ENCODE results near the gene LMO7. TPM values are rescaled to one million over a fixed set of nuclear protein-coding genes. Genes with fewer than 3 reads are reported as not detected.

The LMO7 gene
- total RNA-seq, 4 donors from 2014 or later: 87.0 to 293 (median 187) TPM

DNA sequence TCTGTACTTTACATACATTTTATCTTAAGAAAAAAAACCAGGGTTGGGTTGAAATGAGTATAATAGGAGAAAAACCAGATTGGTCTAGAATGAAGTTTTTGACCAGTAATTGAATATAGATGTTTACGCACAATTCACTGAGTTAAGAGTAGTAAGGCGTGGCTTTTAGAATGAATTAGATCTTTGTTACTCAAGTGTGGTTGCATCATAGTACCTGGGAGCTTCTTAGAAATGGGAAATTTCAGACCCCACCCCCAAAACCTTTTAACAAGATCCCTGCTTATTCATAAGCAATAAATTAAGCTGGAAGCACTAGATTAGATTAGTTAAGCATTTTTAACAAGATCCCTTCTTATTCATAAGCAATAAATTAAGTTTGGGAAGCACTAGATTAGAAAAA lies 28.7 kb upstream of the LMO7 start:
- DNase-seq: no peak
- intact Hi-C loops (cut with DNase I): no loop called here
- 89 to 100% methylated on average over 2 of the region's 2 CpGs for WGBS, 2 donors

DNA sequence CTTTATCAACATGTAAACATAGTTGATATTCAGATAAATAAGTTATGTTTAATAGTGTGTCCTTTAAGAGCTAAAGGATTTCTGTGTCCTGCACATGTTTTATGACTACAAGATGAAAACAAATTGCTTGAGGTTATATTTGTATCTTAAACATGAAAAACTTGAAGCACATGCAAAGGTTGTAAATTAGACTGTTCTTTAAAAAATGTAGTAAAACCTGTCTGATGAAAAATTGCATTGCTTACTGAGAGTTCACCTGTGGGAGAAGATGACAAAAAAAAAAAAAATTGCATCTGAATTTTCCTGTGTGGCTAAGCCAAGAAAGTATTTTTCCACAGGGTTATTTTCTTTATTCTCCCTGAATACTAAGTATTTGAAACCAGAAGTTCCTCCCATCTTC lies 25.7 kb upstream of the LMO7 start:
- intact Hi-C loops (cut with DNase I): no loop called here
- Histone ChIP-seq H3K9me3 (no peaks in the 10 kb centered on the region), H3K4me3 (no peak overlapping the region), H3K27ac (no peak overlapping the region), H3K4me1 (no peaks in the 10 kb centered on the region), H3K36me3 (peaks cover 0 to 23% (median 0%) of the 10 kb centered on the region in 3 donors), H3K27me3 (no peaks in the 10 kb centered on the region)
- no peak for DNase-seq
- TF ChIP-seq, protein P1, sequence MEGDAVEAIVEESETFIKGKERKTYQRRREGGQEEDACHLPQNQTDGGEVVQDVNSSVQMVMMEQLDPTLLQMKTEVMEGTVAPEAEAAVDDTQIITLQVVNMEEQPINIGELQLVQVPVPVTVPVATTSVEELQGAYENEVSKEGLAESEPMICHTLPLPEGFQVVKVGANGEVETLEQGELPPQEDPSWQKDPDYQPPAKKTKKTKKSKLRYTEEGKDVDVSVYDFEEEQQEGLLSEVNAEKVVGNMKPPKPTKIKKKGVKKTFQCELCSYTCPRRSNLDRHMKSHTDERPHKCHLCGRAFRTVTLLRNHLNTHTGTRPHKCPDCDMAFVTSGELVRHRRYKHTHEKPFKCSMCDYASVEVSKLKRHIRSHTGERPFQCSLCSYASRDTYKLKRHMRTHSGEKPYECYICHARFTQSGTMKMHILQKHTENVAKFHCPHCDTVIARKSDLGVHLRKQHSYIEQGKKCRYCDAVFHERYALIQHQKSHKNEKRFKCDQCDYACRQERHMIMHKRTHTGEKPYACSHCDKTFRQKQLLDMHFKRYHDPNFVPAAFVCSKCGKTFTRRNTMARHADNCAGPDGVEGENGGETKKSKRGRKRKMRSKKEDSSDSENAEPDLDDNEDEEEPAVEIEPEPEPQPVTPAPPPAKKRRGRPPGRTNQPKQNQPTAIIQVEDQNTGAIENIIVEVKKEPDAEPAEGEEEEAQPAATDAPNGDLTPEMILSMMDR (IDR thresholded peaks at IDR 0.05): no peak
- no peak for TF ChIP-seq POLR2A (IDR thresholded peaks at IDR 0.05)

More for the DNA sequence above, 28.7 kb upstream of the LMO7 start:
- no peak for TF ChIP-seq POLR2A (IDR thresholded peaks at IDR 0.05)
- TF ChIP-seq, protein P1 (IDR thresholded peaks at IDR 0.05): no peak
- no peaks in the 10 kb centered on the region for H3K27me3 ChIP-seq
- no peak overlapping the region for H3K27ac ChIP-seq
- peaks cover 0 to 33% (median 0%) of the 10 kb centered on the region in 3 donors for H3K36me3 ChIP-seq
- H3K4me1 ChIP-seq: no peaks in the 10 kb centered on the region
- no peaks in the 10 kb centered on the region for H3K9me3 ChIP-seq
- H3K4me3 ChIP-seq: no peak overlapping the region

DNA sequence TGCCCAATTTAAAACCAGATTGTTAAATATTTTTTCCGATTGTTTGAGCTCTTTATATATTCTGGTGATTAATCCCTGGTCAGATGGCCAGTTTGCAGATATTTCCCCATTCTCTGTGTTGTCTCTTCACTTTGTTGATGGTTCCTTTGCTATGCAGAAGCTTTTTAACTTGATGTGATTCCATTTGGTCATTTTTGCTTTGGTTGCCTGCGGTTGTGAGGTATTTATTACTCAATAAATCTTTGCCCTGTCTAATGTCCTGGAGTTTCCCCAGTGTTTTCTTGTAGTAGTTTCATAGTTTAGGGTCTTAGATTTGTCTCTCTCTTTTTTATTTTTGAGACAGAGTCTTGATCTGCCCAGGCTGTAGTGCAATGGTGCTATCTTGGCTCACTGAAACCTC lies 23.8 kb upstream of the LMO7 start:
- no peak overlapping the region for H3K4me3 ChIP-seq
- TF ChIP-seq POLR2A (IDR thresholded peaks at IDR 0.05): no peak
- TF ChIP-seq, protein P1 (IDR thresholded peaks at IDR 0.05): no peak
- intact Hi-C loops (cut with DNase I): no loop called here
- H3K9me3 ChIP-seq: no peaks in the 10 kb centered on the region
- H3K36me3 ChIP-seq: peaks cover 0 to 10% (median 0%) of the 10 kb centered on the region in 3 donors
- no peaks in the 10 kb centered on the region for H3K4me1 ChIP-seq
- no peaks in the 10 kb centered on the region for H3K27me3 ChIP-seq
- no peak overlapping the region for H3K27ac ChIP-seq
- 87 to 89% methylated on average over 2 of the region's 2 CpGs for WGBS, 2 donors
- no peak for DNase-seq

DNA sequence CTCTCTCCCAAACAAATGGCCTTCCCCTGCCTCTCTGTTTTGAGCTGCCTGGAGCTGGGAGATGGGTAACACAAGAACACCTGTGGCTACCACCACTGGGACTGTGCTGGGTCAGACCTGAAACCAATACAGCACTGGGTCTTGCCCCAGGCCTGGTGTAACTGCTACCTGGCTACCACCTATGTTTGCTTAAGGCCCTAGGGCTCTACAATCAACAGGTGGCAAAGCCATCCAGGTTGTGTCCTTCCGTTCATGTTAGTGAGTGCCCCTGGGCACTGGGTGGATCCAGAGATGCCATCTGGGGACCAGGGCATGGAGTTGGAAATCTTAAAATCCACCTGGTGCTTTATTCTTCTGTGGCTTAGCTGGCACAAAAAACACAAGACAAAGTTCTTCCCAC lies 18.9 kb upstream of the LMO7 start:
- TF ChIP-seq, protein P1 (IDR thresholded peaks at IDR 0.05): no peak
- no peak for TF ChIP-seq POLR2A (IDR thresholded peaks at IDR 0.05)
- no peaks in the 10 kb centered on the region for H3K4me1 ChIP-seq
- intact Hi-C loops (cut with DNase I): no loop called here
- H3K27ac ChIP-seq: no peak overlapping the region
- no peak for DNase-seq
- no peaks in the 10 kb centered on the region for H3K27me3 ChIP-seq
- 0 to 100% methylated on average over 1 of the region's 1 CpG for WGBS, 2 donors
- H3K4me3 ChIP-seq: no peak overlapping the region
- peaks cover 0 to 6% (median 0%) of the 10 kb centered on the region in 3 donors for H3K36me3 ChIP-seq
- no peaks in the 10 kb centered on the region for H3K9me3 ChIP-seq

DNA sequence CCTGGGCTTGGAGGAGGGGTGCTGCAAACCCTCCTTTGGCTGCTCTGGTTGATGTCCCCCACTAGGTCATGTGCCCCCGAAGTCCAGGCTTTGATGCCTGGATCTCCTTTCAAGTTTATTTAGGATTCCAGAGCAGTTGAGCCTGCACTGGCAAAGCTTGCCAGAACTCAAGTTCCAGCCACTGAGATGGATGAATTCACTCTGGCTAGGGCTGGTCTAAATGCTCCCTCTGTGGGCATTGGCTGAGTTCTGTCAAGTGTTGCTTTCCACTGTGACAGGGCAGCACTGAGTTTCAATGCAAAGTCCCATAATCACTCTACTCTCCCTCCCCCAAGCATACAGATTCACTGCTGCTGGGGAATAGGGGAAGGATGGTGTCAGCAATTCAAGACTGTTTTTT lies 17.8 kb upstream of the LMO7 start:
- intact Hi-C loops (cut with DNase I): no loop called here
- Histone ChIP-seq H3K27me3 (no peaks in the 10 kb centered on the region), H3K4me1 (no peaks in the 10 kb centered on the region), H3K4me3 (no peak overlapping the region), H3K36me3 (peaks cover 0 to 8% (median 0%) of the 10 kb centered on the region in 3 donors), H3K27ac (no peak overlapping the region), H3K9me3 (no peaks in the 10 kb centered on the region)
- no peak for TF ChIP-seq POLR2A (IDR thresholded peaks at IDR 0.05)
- DNase-seq: no peak
- 0% methylated on average over 1 of the region's 1 CpG for WGBS, 2 donors

DNA sequence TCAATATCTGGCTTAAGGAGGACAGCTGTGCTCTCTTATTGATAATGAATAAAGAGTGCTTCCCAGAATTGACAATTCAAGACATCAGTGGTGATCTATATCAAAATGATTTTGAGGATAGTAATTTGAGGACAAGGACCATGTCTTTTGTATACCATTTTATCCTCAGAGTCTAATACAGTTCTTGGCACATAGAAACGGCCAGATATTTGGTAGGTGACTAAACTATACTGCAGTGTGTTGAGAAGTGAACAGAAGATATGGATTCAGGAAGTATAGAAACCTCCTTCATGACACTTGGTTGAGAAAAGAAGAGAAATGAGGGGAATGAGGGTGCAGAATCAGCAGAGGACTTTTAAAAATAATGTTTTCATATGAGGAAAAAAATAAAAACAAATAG lies 16.1 kb upstream of the LMO7 start:
- Histone ChIP-seq H3K27ac (no peak overlapping the region), H3K27me3 (no peaks in the 10 kb centered on the region), H3K4me3 (no peak overlapping the region), H3K4me1 (no peaks in the 10 kb centered on the region), H3K9me3 (no peaks in the 10 kb centered on the region), H3K36me3 (peaks cover 0 to 9% (median 0%) of the 10 kb centered on the region in 3 donors)
- WGBS, 2 donors: 34 to 42% methylated on average over 1 of the region's 1 CpG
- no peak for DNase-seq
- TF ChIP-seq, protein P1 (IDR thresholded peaks at IDR 0.05): no peak
- TF ChIP-seq POLR2A (IDR thresholded peaks at IDR 0.05): no peak
- intact Hi-C loops (cut with DNase I): no loop called here
